Gastrocnemius medialis (tissue), 4 donors: ENCODE results near the gene SGCG. TPM values are rescaled to one million over a fixed set of nuclear protein-coding genes. Genes with fewer than 3 reads are reported as not detected.

ENCODE experiments used
- ATAC-seq, 2 donors: fragments of 150-250 bp; one replicate each; pipeline ENCODE4 v1.9.1; 2016
- DNase-seq, 2 donors: peaks; one replicate each; pipeline ENCODE4 v3.0.0-alpha.2; 2019
- H3K27ac ChIP-seq, 4 donors: fragments of 200-600 bp; sonication (generic); 1 replicate in 1 of 4; 2 replicates in 3 of 4; pipeline ENCODE4 v1.5.1; 2016 to 2018; ENCODE audit warnings: mild to moderate bottlenecking in 2 of 4, moderate library complexity in 1 of 4
- H3K27me3 ChIP-seq, 3 donors: fragments of 200-600 bp; sonication (generic) in 2 of 3; 1 replicate in 1 of 3; 2 replicates in 2 of 3; pipeline versions ENCODE4 v1.5.1 to v1.6.0; 2016 to 2019; ENCODE audit warnings: mild to moderate bottlenecking in 1 of 3, moderate library complexity in 1 of 3
- H3K36me3 ChIP-seq, 2 donors: fragments of 200-600 bp; sonication (generic) in 1 of 2; one replicate each; pipeline ENCODE4 v1.5.1; 2017 to 2018
- H3K4me1 ChIP-seq, 2 donors: fragments of 200-600 bp; sonication (generic) in 1 of 2; one replicate each; pipeline ENCODE4 v1.5.1; 2016 to 2017; ENCODE audit warnings: mild to moderate bottlenecking in 2 of 2
- H3K4me3 ChIP-seq, 4 donors: fragments of 200-600 bp; sonication (generic) in 3 of 4; 1 replicate in 1 of 4; 2 replicates in 3 of 4; pipeline ENCODE4 v1.5.1; 2016 to 2019; ENCODE audit warnings: mild to moderate bottlenecking in 2 of 4
- H3K9me3 ChIP-seq, 3 donors: fragments of 200-600 bp; sonication (generic) in 2 of 3; 1 replicate in 1 of 3; 2 replicates in 2 of 3; pipeline ENCODE4 v1.5.1; 2016 to 2019
- CTCF ChIP-seq, 5 experiments: fragments of 450-650 bp in 3 of 5; fragments of 200-600 bp in 2 of 5; sonication (generic) in 2 of 5; IDR thresholded peaks in 4 of 5; conservative IDR thresholded peaks in 1 of 5; 1 replicate in 4 of 5; 2 replicates in 1 of 5; pipeline ENCODE4 v1.5.1; 2016 to 2019; ENCODE audit warnings: antibody characterized with exemption in 5 of 5, mild to moderate bottlenecking in 3 of 5, moderate library complexity in 3 of 5
- POLR2A ChIP-seq, 2 donors: fragments of 450-650 bp; IDR thresholded peaks; one replicate each; pipeline ENCODE4 v1.6.1; 2017; ENCODE audit warnings: antibody characterized with exemption in 2 of 2, mild to moderate bottlenecking in 2 of 2, moderate library complexity in 2 of 2
- in situ Hi-C, 4 donors: fragments of 200-750 bp; cut with MboI; loops; one replicate each; pipeline versions ENCODE4 v1.15.0 to v1.8.0; 2017; ENCODE audit warnings: low sequenced_read_pairs in 4 of 4
- intact Hi-C: fragments of 100-400 bp; cut with DNase I; formaldehyde crosslinking; loops from one replicate; pipeline ENCODE4 v1.15.1; 2023; ENCODE audit warnings: low total_unique reads
- total RNA-seq, 4 donors: library from RNA; depleted of rRNA; stranded (reverse); fragments of >200 nt; gene quantifications; one replicate each; pipeline versions ENCODE4 v1.1.0 to v1.2.3, GENCODE V29; 2016

Gene SGCG
- total RNA-seq, 4 donors from 2014 or later, result 15.3 to 36.9 (median 21.2) TPM

DNA sequence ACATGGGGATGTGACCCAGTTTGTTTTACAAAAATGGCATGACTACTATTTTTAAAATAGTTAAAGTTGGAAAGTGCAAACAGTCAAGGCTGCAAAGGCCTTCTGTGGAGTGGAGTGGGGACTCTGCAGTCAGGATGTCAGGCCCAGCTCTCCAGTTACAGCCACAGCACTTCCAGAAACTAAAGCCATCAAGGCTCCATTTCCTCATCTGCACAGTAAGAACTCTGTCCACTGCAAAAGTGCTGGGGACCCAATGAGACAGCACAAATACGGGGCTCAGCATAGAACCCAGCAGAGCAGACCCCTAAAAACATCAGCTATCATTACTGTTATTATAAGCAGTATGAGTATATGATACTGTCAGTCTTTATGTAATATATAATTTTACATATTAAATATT, 179.1 kb downstream of the SGCG start:
- H3K4me3 ChIP-seq, result no peak overlapping the region
- H3K9me3 ChIP-seq, result no peaks in the 10 kb centered on the region
- H3K27me3 ChIP-seq, result no peaks in the 10 kb centered on the region
- peaks cover 0 to 65% of the 10 kb centered on the region in 2 donors for H3K36me3 ChIP-seq
- no peak for DNase-seq
- TF ChIP-seq POLR2A (IDR thresholded peaks at IDR 0.05) (no peak), CTCF (IDR thresholded peaks at IDR 0.05 in 4 of 5, conservative IDR thresholded peaks at IDR 0.05 in 1 of 5) (no peak)
- peaks cover 4 to 9% of the 10 kb centered on the region in 2 donors for H3K4me1 ChIP-seq
- peak; percentile 62 to 80 for ATAC-seq
- intact Hi-C loops, result no loop called here
- H3K27ac ChIP-seq, result peak overlapping the region in 3 of 4 donors; percentile 0 to 49 (median 27)
- in situ Hi-C loops, result no loop called here

- Histone ChIP-seq H3K4me3 (no peak overlapping the region), H3K36me3 (peaks cover 0 to 78% of the 10 kb centered on the region in 2 donors), H3K27ac (no peak overlapping the region), H3K27me3 (no peaks in the 10 kb centered on the region), H3K9me3 (no peaks in the 10 kb centered on the region), H3K4me1 (peaks cover 0 to 3% of the 10 kb centered on the region in 2 donors)
- intact Hi-C loops, result no loop called here
- DNase-seq (no peak), ATAC-seq (no peak)
- TF ChIP-seq CTCF (IDR thresholded peaks at IDR 0.05 in 4 of 5, conservative IDR thresholded peaks at IDR 0.05 in 1 of 5) (no peak), POLR2A (IDR thresholded peaks at IDR 0.05) (no peak)
- in situ Hi-C loops, result no loop called here
Measured at GRCh38 chr13:23365652-23366051, 184.9 kb downstream of the SGCG start.

GRCh38 chr13:23367907-23368306, 187.1 kb downstream of the SGCG start:
- Histone ChIP-seq H3K9me3 (no peaks in the 10 kb centered on the region), H3K27me3 (no peaks in the 10 kb centered on the region), H3K4me1 (peaks cover 8 to 15% of the 10 kb centered on the region in 2 donors), H3K4me3 (no peak overlapping the region), H3K27ac (no peak overlapping the region), H3K36me3 (peaks cover 0 to 79% of the 10 kb centered on the region in 2 donors)
- intact Hi-C loops, result no loop called here
- DNase-seq (no peak), ATAC-seq (no peak)
- TF ChIP-seq POLR2A (IDR thresholded peaks at IDR 0.05) (no peak), CTCF (IDR thresholded peaks at IDR 0.05 in 4 of 5, conservative IDR thresholded peaks at IDR 0.05 in 1 of 5) (no peak)
- in situ Hi-C loops, result no loop called here

GRCh38 chr13:23372264-23372906, 191.6 kb downstream of the SGCG start:
- H3K9me3 ChIP-seq, result no peaks in the 10 kb centered on the region
- H3K4me3 ChIP-seq, result no peak overlapping the region
- intact Hi-C loops (loop anchor here (10.0 kb wide), 1 partner anchor 202 kb away; the partner anchor contains the start of gene TNFRSF19), in situ Hi-C loops (no loop called here)
- peaks cover 32 to 37% of the 10 kb centered on the region in 2 donors for H3K4me1 ChIP-seq
- no peaks in the 10 kb centered on the region for H3K27me3 ChIP-seq
- H3K27ac ChIP-seq, result peak overlapping the region in 1 of 4 donors; percentile 16
- ATAC-seq (no peak), DNase-seq (no peak)
- TF ChIP-seq CTCF (IDR thresholded peaks at IDR 0.05 in 4 of 5, conservative IDR thresholded peaks at IDR 0.05 in 1 of 5), result no peak
- no peak for TF ChIP-seq POLR2A (IDR thresholded peaks at IDR 0.05)
- peaks cover 0 to 36% of the 10 kb centered on the region in 2 donors for H3K36me3 ChIP-seq
